ENCODE results near the gene DHX35.

The DHX35 gene

GRCh38 chr20:39039261-39039660, 77.1 kb downstream of the DHX35 start:
- H2BK12ac ChIP-seq (ENCODE audit: low read length in 2 of 2) = no peak overlapping the region
- H3K18ac ChIP-seq (ENCODE audit: low read depth in 1 of 2, low read length in 2 of 2) = no peak overlapping the region
- H2BK120ac ChIP-seq (ENCODE audit: low read depth, low read length) = no peak overlapping the region
- peaks cover 4% of the 10 kb centered on the region for H3K79me1 ChIP-seq (replicated peaks; ENCODE audit: low read length, poor library complexity, severe bottlenecking)
- no peaks in the 10 kb centered on the region for H3K9me3 ChIP-seq (ENCODE audit: control insufficient read depth, low read length)
- no peak overlapping the region for H3K4ac ChIP-seq (ENCODE audit: low read depth in 1 of 2, low read length in 2 of 2)
- no peak overlapping the region for H4K91ac ChIP-seq (ENCODE audit: low read length)
- peaks cover 51 to 63% of the 10 kb centered on the region in 2 experiments for H3K36me3 ChIP-seq (ENCODE audit: control insufficient read depth in 1 of 2, insufficient read depth in 2 of 2, low read depth in 1 of 2, low read length in 2 of 2)
- H4K8ac ChIP-seq (ENCODE audit: low read length) = no peak overlapping the region
- no peak overlapping the region for H2AK5ac ChIP-seq (ENCODE audit: low read length, severe bottlenecking)
- H2AFZ ChIP-seq (ENCODE audit: low read depth, low read length) = no peak overlapping the region
- H2BK15ac ChIP-seq (ENCODE audit: low read depth, poor library complexity, severe bottlenecking) = no peak overlapping the region
- no peak overlapping the region for H3K9ac ChIP-seq (ENCODE audit: low read length)
- no peak for DNase-seq
- H3K14ac ChIP-seq (ENCODE audit: low read length in 2 of 2) = no peak overlapping the region
- H3K27ac ChIP-seq (ENCODE audit: low read length, poor library complexity, severe bottlenecking) = no peak overlapping the region
- H3K4me3 ChIP-seq (ENCODE audit: insufficient read depth in 1 of 2, low read depth in 1 of 2, low read length in 2 of 2) = no peak overlapping the region
- no peak overlapping the region for H3K23ac ChIP-seq (ENCODE audit: low read length in 2 of 2)
- H3K4me2 ChIP-seq (ENCODE audit: low read length, poor library complexity, severe bottlenecking) = no peak overlapping the region
- no peaks in the 10 kb centered on the region for H3K27me3 ChIP-seq (ENCODE audit: control insufficient read depth in 1 of 2, insufficient read depth in 1 of 2, low read length in 2 of 2)
- 100% methylated on average over 2 of the region's 3 CpGs for whole genome bisulfite sequencing
- H3K4me1 ChIP-seq (ENCODE audit: control insufficient read depth, insufficient read depth, low read depth, low read length) = no peaks in the 10 kb centered on the region
- no peak overlapping the region for H2BK5ac ChIP-seq (ENCODE audit: low read depth, low read length, poor library complexity, severe bottlenecking)

DNA sequence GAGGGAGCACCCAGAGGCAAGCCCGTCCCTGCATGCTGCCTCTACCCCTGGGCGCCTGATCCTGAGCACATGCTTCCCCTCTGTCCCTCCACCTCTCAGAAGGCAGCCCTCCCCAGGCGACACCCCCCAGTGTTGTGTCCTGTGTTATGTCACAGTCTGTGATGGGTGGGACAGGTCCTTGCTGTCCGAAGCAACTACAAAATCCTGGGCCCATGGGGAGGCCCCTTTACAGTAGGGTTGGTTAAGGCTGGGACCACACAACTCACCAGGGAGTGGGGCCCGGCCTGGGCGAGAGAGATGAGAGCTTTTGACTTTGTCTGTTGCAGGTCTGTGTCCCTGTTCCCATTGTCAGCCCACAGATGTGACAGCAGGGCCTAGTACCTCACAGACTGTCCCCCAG, 78.0 kb downstream of the DHX35 start:
- Histone ChIP-seq H3K79me1 (replicated peaks; ENCODE audit: low read length, poor library complexity, severe bottlenecking) (peaks cover 4% of the 10 kb centered on the region), H3K27me3 (ENCODE audit: control insufficient read depth in 1 of 2, insufficient read depth in 1 of 2, low read length in 2 of 2) (no peaks in the 10 kb centered on the region), H3K4me2 (ENCODE audit: low read length, poor library complexity, severe bottlenecking) (no peak overlapping the region), H3K4me3 (ENCODE audit: insufficient read depth in 1 of 2, low read depth in 1 of 2, low read length in 2 of 2) (no peak overlapping the region), H4K8ac (ENCODE audit: low read length) (no peak overlapping the region), H3K9ac (ENCODE audit: low read length) (no peak overlapping the region), H3K4ac (ENCODE audit: low read depth in 1 of 2, low read length in 2 of 2) (no peak overlapping the region), H2AFZ (ENCODE audit: low read depth, low read length) (no peak overlapping the region), H2AK5ac (ENCODE audit: low read length, severe bottlenecking) (no peak overlapping the region), H3K14ac (ENCODE audit: low read length in 2 of 2) (peak overlapping the region in 1 of 2 experiments; percentile 11), H2BK12ac (ENCODE audit: low read length in 2 of 2) (no peak overlapping the region), H3K23ac (ENCODE audit: low read length in 2 of 2) (no peak overlapping the region), H2BK5ac (ENCODE audit: low read depth, low read length, poor library complexity, severe bottlenecking) (no peak overlapping the region), H3K27ac (ENCODE audit: low read length, poor library complexity, severe bottlenecking) (no peak overlapping the region), H3K4me1 (ENCODE audit: control insufficient read depth, insufficient read depth, low read depth, low read length) (no peaks in the 10 kb centered on the region), H3K36me3 (ENCODE audit: control insufficient read depth in 1 of 2, insufficient read depth in 2 of 2, low read depth in 1 of 2, low read length in 2 of 2) (peaks cover 51 to 63% of the 10 kb centered on the region in 2 experiments), H2BK120ac (ENCODE audit: low read depth, low read length) (no peak overlapping the region), H2BK15ac (ENCODE audit: low read depth, poor library complexity, severe bottlenecking) (no peak overlapping the region), H3K18ac (ENCODE audit: low read depth in 1 of 2, low read length in 2 of 2) (no peak overlapping the region), H4K91ac (ENCODE audit: low read length) (no peak overlapping the region), H3K9me3 (ENCODE audit: control insufficient read depth, low read length) (no peaks in the 10 kb centered on the region)
- WGBS = 96% methylated on average over 4 of the region's 6 CpGs
- no peak for DNase-seq

DNA sequence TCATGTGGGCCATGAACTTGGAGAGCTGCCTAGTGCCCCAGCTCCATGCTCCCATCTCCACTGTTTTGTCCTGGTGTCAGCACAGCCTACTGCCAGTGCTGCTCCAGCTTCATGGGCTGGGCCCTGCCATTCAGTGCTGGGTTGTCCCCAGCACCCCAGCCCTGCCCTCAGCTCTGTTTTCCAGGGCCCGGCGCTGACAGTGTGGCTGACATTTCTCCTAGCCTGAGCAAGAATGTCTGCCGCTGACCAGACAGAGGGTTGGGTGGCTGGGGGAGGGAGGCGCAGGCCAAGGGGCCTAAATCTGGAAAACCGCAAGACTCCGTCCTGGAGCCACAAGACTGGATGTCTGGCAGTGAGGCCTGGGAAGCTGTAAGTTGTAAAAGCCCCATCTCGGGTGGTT, 78.9 kb downstream of the DHX35 start:
- DNase-seq = no peak
- 97% methylated on average over 7 of the region's 7 CpGs for WGBS
- Histone ChIP-seq H3K4ac (ENCODE audit: low read depth in 1 of 2, low read length in 2 of 2) (no peak overlapping the region), H2BK120ac (ENCODE audit: low read depth, low read length) (no peak overlapping the region), H3K4me1 (ENCODE audit: control insufficient read depth, insufficient read depth, low read depth, low read length) (no peaks in the 10 kb centered on the region), H3K23ac (ENCODE audit: low read length in 2 of 2) (no peak overlapping the region), H2AFZ (ENCODE audit: low read depth, low read length) (no peak overlapping the region), H2BK5ac (ENCODE audit: low read depth, low read length, poor library complexity, severe bottlenecking) (no peak overlapping the region), H2BK15ac (ENCODE audit: low read depth, poor library complexity, severe bottlenecking) (no peak overlapping the region), H3K9ac (ENCODE audit: low read length) (no peak overlapping the region), H3K27me3 (ENCODE audit: control insufficient read depth in 1 of 2, insufficient read depth in 1 of 2, low read length in 2 of 2) (no peaks in the 10 kb centered on the region), H2BK12ac (ENCODE audit: low read length in 2 of 2) (no peak overlapping the region), H4K8ac (ENCODE audit: low read length) (no peak overlapping the region), H3K18ac (ENCODE audit: low read depth in 1 of 2, low read length in 2 of 2) (no peak overlapping the region), H3K27ac (ENCODE audit: low read length, poor library complexity, severe bottlenecking) (no peak overlapping the region), H3K36me3 (ENCODE audit: control insufficient read depth in 1 of 2, insufficient read depth in 2 of 2, low read depth in 1 of 2, low read length in 2 of 2) (peaks cover 49 to 54% of the 10 kb centered on the region in 2 experiments), H3K4me2 (ENCODE audit: low read length, poor library complexity, severe bottlenecking) (no peak overlapping the region), H3K9me3 (ENCODE audit: control insufficient read depth, low read length) (no peaks in the 10 kb centered on the region), H2AK5ac (ENCODE audit: low read length, severe bottlenecking) (no peak overlapping the region), H3K14ac (ENCODE audit: low read length in 2 of 2) (no peak overlapping the region), H3K4me3 (ENCODE audit: insufficient read depth in 1 of 2, low read depth in 1 of 2, low read length in 2 of 2) (no peak overlapping the region), H3K79me1 (replicated peaks; ENCODE audit: low read length, poor library complexity, severe bottlenecking) (peaks cover 4% of the 10 kb centered on the region), H4K91ac (ENCODE audit: low read length) (no peak overlapping the region)

GRCh38 chr20:39042279-39043150, 80.4 kb downstream of the DHX35 start:
- H2BK120ac ChIP-seq (ENCODE audit: low read depth, low read length) = no peak overlapping the region
- no peak overlapping the region for H3K27ac ChIP-seq (ENCODE audit: low read length, poor library complexity, severe bottlenecking)

More at GRCh38 chr20:39042279-39043150, 80.4 kb downstream of the DHX35 start:
- Histone ChIP-seq H3K4me3 (ENCODE audit: insufficient read depth in 1 of 2, low read depth in 1 of 2, low read length in 2 of 2) (no peak overlapping the region), H3K23ac (ENCODE audit: low read length in 2 of 2) (no peak overlapping the region), H3K4me2 (ENCODE audit: low read length, poor library complexity, severe bottlenecking) (no peak overlapping the region), H3K4me1 (ENCODE audit: control insufficient read depth, insufficient read depth, low read depth, low read length) (no peaks in the 10 kb centered on the region), H3K4ac (ENCODE audit: low read depth in 1 of 2, low read length in 2 of 2) (no peak overlapping the region), H3K9me3 (ENCODE audit: control insufficient read depth, low read length) (no peaks in the 10 kb centered on the region), H3K27me3 (ENCODE audit: control insufficient read depth in 1 of 2, insufficient read depth in 1 of 2, low read length in 2 of 2) (no peaks in the 10 kb centered on the region), H2BK15ac (ENCODE audit: low read depth, poor library complexity, severe bottlenecking) (no peak overlapping the region), H2AK5ac (ENCODE audit: low read length, severe bottlenecking) (no peak overlapping the region), H4K91ac (ENCODE audit: low read length) (no peak overlapping the region), H2BK12ac (ENCODE audit: low read length in 2 of 2) (no peak overlapping the region), H3K79me1 (replicated peaks; ENCODE audit: low read length, poor library complexity, severe bottlenecking) (peaks cover 4% of the 10 kb centered on the region), H4K8ac (ENCODE audit: low read length) (no peak overlapping the region), H3K18ac (ENCODE audit: low read depth in 1 of 2, low read length in 2 of 2) (no peak overlapping the region), H3K9ac (ENCODE audit: low read length) (no peak overlapping the region), H2BK5ac (ENCODE audit: low read depth, low read length, poor library complexity, severe bottlenecking) (no peak overlapping the region), H3K36me3 (ENCODE audit: control insufficient read depth in 1 of 2, insufficient read depth in 2 of 2, low read depth in 1 of 2, low read length in 2 of 2) (peaks cover 42 to 45% of the 10 kb centered on the region in 2 experiments), H3K14ac (ENCODE audit: low read length in 2 of 2) (no peak overlapping the region), H2AFZ (ENCODE audit: low read depth, low read length) (no peak overlapping the region)
- WGBS = 96% methylated on average over 15 of the region's 15 CpGs
- DNase-seq = no peak
